ES-I3 (cell line): ENCODE measurements around the gene STARD3.

ENCODE experiments used
- H3K36me3 ChIP-seq: 2 replicates; pipeline ENCODE4 v1.6.1; 2013; ENCODE audit warnings: mild to moderate bottlenecking, low read length, control low read depth, moderate library complexity; ENCODE audit not compliant: insufficient read depth
- H3K4me1 ChIP-seq: 2 replicates; pipeline ENCODE4 v1.6.1; 2013; ENCODE audit warnings: mild to moderate bottlenecking, control low read depth, low read length; ENCODE audit not compliant: insufficient read depth
- H3K9ac ChIP-seq: 2 replicates; pipeline ENCODE4 v1.6.1; 2013; ENCODE audit warnings: low read depth, mild to moderate bottlenecking, low read length, moderate library complexity
- H3K9me3 ChIP-seq: 2 replicates; pipeline ENCODE4 v1.6.1; 2013; ENCODE audit warnings: mild to moderate bottlenecking, low read length, moderate library complexity; ENCODE audit not compliant: control insufficient read depth, insufficient read depth

The STARD3 gene

GRCh38 chr17:39661744-39662541 lies 25.0 kb downstream of the STARD3 start:
- Histone ChIP-seq H3K9me3 (no peaks in the 10 kb centered on the region), H3K36me3 (no peaks in the 10 kb centered on the region; the same call in 1 of the 2 replicates), H3K9ac (no peak overlapping the region; the same call in 1 of the 2 replicates), H3K4me1 (peaks cover 34% of the 10 kb centered on the region)

DNA sequence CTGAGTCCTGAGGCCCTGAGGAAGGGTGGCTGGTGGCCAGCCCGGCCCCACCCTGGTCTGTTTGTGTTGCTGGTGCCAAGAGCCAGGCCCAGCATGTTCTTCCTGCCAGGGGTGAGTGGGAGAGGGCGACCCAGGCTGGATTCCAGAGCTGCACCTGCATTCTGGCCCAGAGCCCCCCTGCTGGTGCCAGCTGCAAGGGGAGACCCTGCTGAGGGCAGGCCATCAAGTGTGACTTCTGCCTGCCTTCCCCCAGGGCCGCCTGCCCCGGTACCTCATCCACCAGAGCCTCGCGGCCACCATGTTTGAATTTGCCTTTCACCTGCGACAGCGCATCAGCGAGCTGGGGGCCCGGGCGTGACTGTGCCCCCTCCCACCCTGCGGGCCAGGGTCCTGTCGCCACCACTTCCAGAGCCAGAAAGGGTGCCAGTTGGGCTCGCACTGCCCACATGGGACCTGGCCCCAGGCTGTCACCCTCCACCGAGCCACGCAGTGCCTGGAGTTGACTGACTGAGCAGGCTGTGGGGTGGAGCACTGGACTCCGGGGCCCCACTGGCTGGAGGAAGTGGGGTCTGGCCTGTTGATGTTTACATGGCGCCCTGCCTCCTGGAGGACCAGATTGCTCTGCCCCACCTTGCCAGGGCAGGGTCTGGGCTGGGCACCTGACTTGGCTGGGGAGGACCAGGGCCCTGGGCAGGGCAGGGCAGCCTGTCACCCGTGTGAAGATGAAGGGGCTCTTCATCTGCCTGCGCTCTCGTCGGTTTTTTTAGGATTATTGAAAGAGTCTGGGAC lies 25.8 kb downstream of the STARD3 start:
- Histone ChIP-seq H3K36me3 (no peaks in the 10 kb centered on the region; the same call in 1 of the 2 replicates), H3K9me3 (no peaks in the 10 kb centered on the region), H3K4me1 (peaks cover 35% of the 10 kb centered on the region), H3K9ac (no peak overlapping the region)

- Histone ChIP-seq H3K9ac (no peak overlapping the region), H3K4me1 (peaks cover 35% of the 10 kb centered on the region), H3K36me3 (no peaks in the 10 kb centered on the region; the same call in 1 of the 2 replicates), H3K9me3 (no peaks in the 10 kb centered on the region)
Observed at GRCh38 chr17:39663340-39663687, 26.4 kb downstream of the STARD3 start.

DNA sequence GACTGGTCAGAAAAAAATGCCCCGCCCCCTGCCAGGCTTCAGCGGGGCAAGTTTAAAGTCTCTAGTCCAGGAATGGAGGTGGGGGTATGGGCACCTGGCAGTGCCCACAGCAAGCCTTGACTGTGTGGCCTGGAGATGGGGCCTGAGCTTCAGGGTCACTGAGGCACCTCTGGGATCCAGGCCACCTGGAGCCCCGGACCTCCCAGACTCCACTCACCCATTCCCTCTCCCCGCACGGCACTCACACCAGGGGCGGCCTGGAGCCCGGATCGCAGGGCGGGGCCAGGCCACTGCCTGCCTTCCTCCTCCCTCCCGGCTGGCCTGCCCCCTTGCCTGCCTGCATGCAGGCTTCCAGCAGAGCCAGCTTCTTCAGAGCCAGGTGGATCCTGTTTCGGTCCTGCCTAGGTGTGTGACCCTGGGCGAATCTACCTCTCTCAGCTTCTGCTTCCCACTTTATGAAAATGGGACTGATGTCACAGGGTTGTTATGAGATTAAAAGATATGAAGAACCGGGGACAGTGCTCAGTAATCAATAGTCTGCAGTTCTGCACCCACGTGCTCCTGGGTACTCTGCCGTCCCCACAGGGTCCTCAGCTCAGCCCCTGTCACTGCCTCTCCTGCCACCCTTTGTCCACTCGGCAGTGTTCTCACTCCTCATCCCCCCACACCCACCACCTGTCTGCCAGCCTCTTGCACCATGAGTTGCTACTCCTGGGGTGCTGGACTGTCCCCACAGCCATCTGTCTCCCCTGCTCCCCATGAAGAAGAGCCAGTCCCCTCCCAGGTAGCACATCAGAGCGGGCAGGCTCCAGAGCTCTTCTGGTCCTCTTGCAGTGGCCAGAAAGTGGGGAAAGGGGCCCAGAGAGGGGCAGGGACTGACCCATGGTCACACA lies 27.0 kb downstream of the STARD3 start:
- Histone ChIP-seq H3K9ac (peak overlapping the region; percentile 47; the same call in 1 of the 2 replicates), H3K4me1 (peaks cover 35% of the 10 kb centered on the region), H3K36me3 (no peaks in the 10 kb centered on the region; the same call in 1 of the 2 replicates)

GRCh38 chr17:39664581-39665561 lies 27.9 kb downstream of the STARD3 start, which contains the start of gene TCAP:
TSS of gene TCAP (plus strand) at chr17:39665349. CDS start at chr17:39665360, 11 bp downstream.
- Histone ChIP-seq H3K4me1 (peaks cover 35% of the 10 kb centered on the region), H3K9ac (peak within 1 kb of the TSS; percentile 47; the same call in 1 of the 2 replicates)

More for the DNA sequence above, 27.0 kb downstream of the STARD3 start:
- H3K9me3 ChIP-seq, result no peaks in the 10 kb centered on the region

GRCh38 chr17:39665642-39666224 lies 28.8 kb downstream of the STARD3 start:
- Histone ChIP-seq H3K9me3 (no peaks in the 10 kb centered on the region), H3K9ac (no peak overlapping the region), H3K4me1 (peaks cover 35% of the 10 kb centered on the region), H3K36me3 (no peaks in the 10 kb centered on the region; the same call in 1 of the 2 replicates)

More at GRCh38 chr17:39664581-39665561, 27.9 kb downstream of the STARD3 start, which contains the start of gene TCAP:
- H3K36me3 ChIP-seq, result no peaks in the 10 kb centered on the region; the same call in 1 of the 2 replicates
- H3K9me3 ChIP-seq, result no peaks in the 10 kb centered on the region

DNA sequence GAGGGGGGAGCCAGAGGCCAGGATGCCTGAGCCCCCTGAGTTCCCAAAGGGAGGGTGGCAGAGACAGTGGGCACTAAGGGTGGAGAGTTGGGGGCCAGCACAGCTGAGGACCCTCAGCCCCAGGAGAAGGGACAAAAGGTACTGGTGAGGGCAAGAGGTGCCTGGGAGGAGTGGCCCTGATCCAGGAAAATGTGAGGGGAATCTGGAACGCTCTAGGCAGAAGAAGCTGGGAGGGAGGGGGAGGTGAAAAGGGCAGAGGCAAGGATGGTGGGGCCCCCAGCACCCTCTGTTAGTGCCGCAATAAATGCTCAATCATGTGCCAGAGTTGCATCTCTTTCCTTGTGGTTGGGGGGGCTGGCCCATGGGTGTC lies 29.3 kb downstream of the STARD3 start:
- H3K9me3 ChIP-seq, result no peaks in the 10 kb centered on the region
- no peaks in the 10 kb centered on the region; the same call in 1 of the 2 replicates for H3K36me3 ChIP-seq
- no peak overlapping the region for H3K9ac ChIP-seq
- H3K4me1 ChIP-seq, result peaks cover 35% of the 10 kb centered on the region

GRCh38 chr17:39666601-39667261 lies 29.8 kb downstream of the STARD3 start:
- Histone ChIP-seq H3K9me3 (no peaks in the 10 kb centered on the region), H3K9ac (peak overlapping the region; percentile 45; the same call in 1 of the 2 replicates), H3K36me3 (no peaks in the 10 kb centered on the region; the same call in 1 of the 2 replicates), H3K4me1 (peaks cover 35% of the 10 kb centered on the region)

- Histone ChIP-seq H3K4me1 (peaks cover 35% of the 10 kb centered on the region), H3K9me3 (no peaks in the 10 kb centered on the region), H3K36me3 (no peaks in the 10 kb centered on the region), H3K9ac (peak overlapping the region; percentile 45; the same call in 1 of the 2 replicates)
Observed at GRCh38 chr17:39667262-39667944, 30.5 kb downstream of the STARD3 start.

DNA sequence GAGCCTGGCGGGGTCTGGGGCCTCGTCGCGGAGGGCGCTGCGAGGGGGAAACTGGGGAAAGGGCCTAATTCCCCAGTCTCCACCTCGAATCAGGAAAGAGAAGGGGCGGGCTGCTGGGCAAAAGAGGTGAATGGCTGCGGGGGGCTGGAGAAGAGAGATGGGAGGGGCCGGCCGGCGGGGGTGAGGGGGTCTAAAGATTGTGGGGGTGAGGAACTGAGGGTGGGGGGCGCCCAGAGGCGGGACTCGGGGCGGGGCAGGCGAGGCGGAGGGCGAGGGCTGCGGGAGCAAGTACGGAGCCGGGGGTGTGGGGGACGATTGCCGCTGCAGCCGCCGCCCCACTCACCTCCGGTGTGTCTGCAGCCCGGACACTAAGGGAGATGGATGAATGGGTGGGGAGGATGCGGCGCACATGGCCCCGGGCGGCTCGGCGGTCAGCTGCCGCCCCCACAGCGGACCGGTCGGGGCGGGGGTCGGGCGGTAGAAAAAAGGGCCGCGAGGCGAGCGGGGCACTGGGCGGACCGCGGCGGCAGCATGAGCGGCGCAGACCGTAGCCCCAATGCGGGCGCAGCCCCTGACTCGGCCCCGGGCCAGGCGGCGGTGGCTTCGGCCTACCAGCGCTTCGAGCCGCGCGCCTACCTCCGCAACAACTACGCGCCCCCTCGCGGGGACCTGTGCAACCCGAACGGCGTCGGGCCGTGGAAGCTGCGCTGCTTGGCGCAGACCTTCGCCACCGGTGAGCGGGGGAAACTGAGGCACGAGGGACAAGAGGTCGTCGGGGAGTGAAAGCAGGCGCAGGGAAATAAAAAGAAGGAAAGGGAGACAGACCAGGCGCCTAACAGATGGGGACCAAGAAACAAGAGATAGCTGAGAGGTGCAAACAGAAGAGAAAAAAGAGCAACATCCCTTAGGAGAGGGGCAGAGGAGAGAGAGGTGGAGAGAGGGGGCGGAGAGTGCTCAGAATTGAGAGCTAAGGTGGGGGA lies 31.3 kb downstream of the STARD3 start, which contains the start of gene PNMT:
TSS of gene PNMT (plus strand) at position 509 of the 980 bp plus-strand sequence. CDS start at position 532, 23 bp downstream.
- H3K9ac ChIP-seq, result peak within 1 kb of the TSS; percentile 53
- no peaks in the 10 kb centered on the region for H3K9me3 ChIP-seq
- peaks cover 31% of the 10 kb centered on the region for H3K4me1 ChIP-seq
- no peaks in the 10 kb centered on the region for H3K36me3 ChIP-seq
